Cortex of kidney (tissue), 1 donor: ENCODE measurements around the gene SMIM12.

Experiments
- DNase-seq: peaks from one replicate; lab custom pipeline; 2025; lab: John Stamatoyannopoulos, UW

Gene SMIM12, protein sequence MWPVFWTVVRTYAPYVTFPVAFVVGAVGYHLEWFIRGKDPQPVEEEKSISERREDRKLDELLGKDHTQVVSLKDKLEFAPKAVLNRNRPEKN

DNA sequence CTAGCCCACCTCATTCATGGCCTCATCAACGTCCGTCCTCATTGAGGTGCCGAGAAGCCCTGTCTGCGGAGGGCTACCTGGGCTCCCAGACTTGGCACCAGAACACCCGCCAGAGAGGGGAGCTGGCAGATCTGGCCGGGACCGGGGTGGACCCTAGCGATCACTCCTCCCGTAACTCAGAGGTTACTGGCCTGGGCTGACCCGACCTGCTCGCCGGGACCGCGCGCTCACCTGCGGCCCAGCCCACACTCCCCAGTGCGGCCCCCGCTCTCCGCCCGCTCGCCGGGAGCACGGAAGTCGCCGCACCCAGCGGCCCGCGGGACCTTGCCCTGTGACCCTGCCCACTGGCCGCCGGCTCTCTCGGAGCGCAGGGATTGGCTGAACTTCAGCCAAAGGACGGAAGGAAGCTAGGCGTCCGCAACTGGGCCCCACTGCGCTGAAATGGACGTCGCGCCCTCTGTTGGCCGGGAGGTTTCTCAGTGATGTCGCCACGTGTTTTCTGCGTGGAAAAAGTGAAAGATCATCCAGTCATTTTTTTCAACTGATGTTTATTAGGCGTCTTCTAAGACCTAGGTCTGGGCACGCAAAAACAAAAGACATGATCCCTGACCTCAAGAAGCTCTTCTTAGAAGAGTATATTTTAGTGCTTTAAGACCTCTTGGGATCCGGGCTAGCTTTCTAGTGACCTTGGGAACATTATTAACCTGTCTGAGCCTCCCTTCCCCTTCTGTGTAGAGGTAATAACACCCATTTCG is at the start of gene SMIM12:
Gene SMIM12, minus strand, starts transcription at position 304 of the 755 bp plus-strand sequence. CDS start 3,772 bp downstream, outside the sequence.
- DNase-seq: peak; percentile 78

DNA sequence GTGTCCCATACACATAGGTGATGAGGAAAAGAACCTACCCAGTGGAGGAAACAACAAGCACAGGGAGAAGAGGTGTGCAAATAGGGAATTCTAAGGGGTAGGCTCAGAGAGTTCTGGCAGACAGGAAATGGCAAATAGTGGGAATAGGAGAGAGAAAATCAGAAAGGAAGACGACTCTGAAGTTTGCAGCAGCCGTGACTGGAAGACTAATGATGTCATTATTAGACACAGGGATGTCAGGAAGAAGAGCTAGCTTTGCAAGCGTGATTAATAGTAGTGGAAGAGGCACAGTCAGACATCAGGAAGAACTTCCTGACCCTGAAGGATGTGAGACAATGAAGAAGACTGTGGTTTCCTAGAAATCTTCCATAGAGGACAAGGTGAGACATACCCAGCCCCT is 48.8 kb upstream of the SMIM12 start:
- no peak for DNase-seq

DNA sequence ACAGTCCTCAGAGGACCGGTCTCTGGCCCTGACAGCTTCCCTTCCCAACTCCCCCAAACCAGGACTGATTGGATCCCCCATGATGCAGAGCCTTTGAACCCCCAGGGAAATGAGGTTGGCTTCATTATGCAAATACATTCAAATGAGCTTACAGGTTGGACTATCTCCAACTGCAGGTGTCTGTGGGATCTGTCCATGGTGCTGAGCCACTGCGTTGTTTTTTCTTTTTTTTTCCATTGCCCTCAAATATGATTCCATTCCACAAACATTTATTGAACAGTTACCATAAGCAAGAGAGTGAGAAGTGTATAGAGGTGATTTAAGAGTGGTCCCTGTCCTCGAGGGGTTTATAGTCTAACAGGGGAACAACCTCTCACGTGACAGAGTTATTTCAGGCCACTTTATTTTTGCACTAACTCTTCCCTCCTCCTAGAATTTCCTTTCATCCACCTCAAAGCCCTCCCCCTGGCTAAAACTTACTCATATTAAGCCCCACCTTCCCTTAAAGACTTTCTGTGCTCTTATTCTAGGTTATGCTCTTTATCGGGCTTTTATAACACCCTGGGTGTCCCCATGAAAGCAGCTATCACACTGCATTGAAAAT is 48.0 kb upstream of the SMIM12 start:
- DNase-seq: no peak

DNA sequence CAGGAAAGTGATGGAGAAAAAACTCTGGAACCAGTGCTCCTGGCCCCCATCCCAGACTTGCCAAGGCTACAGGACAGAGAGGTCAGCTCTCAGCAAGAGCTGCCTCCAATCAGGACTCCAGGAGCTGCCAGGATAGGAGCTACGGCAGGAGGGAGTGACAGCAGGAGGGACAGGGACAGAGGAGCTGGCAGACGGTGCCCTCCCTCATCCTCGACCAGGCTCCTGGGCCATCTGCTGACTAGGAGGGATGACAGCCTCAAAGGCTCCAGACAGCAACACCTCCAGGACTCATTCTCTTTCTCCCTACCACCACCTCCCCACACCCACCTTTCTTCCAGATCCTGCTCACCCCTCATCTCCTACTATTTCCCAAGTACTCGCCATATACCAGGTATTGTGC is 47.2 kb upstream of the SMIM12 start:
- DNase-seq: no peak

DNA sequence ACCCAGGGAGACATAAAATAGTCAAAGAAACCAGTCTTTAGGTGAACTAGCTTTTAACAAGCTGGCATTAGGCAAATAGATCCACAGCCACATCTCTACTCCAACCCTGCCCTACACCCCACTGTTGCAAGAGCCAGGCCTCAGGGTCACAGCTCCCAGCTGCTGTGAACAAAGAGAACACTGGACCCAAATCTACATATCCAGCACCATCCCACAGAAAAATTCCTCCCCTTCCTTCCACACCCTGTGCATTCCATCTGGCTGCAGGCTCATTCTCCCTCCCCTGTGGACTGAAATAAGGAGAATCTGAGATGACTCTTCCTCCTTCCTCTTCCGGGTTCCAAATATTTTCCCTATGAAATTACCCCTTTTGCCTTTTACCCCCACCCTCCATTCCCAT is 46.7 kb upstream of the SMIM12 start:
- DNase-seq: no peak

DNA sequence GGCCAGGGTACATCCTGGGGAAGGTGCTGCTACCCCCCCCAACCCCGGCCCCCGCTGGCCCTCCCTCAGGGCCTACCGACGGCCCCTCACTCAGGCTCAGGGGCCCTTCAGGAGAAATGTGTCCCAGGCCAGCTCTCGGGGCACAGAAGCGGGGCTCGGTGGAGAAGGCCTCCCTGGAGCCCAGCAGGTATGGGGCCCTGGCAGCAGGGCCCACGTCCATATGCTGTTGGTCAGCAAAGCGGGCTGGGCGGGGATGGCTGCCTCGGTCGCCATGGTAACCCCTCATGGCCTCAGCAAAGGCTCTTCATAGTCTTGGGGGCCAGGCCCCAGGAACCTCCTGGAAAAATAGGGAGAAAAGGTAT is 45.5 kb upstream of the SMIM12 start:
- no peak for DNase-seq

DNA sequence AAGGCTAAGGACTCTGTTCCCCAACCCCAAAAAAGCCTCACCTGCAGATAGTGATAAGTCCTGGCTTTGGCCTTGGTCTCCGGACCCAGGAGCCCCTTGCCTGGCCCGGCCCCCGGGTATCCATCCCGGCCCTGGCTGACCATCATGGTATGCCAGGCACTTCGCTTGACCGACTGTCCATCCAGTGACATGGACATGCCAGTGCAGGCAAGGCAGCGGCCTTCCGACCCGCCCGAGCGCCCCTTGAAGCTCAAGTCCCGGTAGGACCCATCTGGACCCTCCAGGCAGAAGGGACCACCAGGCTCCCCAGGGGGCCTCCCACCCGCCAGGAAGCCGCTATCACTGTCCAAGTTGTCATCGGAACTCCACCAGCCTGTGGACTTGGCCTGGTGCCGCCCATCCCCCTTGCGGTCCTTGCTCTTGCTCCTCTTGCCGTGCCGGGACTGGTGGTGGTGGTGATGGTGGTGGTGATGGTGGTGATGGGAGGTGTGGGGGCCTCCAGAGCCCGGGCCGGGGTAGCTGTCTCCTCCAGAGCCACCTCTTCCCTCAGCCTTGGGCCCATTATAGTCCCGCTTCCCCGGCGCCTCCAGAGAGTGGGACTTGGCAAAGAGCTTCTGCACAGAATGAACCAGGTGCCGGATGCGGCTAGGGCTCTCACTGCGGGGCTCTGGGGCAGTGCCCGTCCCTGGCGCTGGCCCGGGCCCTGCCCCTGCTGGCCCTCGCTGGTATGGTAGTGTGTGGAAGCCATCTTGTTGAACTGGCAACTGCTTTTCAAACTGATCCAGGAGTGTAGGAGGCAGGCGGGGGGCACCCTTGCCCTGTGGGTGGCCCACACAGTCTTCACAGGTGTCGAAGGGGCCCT is 44.9 kb upstream of the SMIM12 start:
- no peak for DNase-seq

DNA sequence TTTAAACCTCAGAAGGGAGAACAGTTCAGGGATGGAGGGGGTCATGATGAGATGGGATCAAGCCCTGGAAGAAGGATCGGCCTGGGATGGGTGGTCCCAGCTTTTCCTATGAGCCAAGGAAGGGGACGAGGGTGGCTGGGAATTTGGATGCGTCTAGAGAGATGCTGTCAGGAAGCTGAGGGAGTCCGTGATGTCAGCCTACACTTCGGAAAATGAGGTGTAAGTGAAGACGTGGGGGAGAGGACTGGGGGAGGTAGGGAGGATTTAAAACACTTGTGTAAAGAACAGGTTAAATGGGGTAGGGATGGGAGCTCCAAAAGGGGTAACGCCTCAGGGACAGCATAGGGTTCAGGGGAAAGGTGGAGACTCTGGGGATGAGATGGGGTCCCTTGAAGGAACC is 42.4 kb upstream of the SMIM12 start:
- DNase-seq: no peak

DNA sequence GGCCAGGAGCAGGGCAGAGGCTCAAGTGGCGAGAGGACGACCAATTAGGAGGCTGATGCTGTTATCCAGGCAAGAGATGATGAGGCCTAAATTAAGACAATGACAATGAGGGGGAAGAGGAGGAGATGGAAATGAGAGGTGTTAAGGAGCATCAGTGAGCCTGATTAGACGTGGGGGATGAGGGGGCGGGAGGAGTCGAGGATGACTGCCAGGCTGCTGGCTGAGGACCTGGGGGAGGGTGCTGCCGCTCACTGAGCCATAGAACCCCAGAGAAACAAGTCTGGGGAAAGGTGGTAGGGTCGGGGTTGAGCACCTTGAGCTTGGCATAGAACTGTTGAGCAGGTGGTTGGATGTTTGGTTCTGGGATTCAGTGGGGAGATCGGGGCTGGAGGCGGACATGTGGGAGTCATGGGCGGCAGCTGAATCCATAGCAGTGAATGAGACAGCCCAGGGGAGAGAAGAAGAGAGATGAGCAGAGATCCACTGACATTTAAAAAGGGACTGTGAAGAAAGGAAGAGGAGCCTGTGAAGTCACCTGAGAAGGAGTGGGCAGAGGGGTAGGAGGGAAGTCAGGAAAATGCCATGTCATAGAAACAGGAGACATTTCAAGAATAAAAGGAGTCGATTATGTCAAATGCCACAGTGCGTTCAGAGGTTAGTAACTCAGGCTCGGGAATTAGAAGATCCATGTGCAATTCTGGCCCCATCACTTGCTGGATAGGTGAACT is 41.4 kb upstream of the SMIM12 start:
- DNase-seq: no peak

DNA sequence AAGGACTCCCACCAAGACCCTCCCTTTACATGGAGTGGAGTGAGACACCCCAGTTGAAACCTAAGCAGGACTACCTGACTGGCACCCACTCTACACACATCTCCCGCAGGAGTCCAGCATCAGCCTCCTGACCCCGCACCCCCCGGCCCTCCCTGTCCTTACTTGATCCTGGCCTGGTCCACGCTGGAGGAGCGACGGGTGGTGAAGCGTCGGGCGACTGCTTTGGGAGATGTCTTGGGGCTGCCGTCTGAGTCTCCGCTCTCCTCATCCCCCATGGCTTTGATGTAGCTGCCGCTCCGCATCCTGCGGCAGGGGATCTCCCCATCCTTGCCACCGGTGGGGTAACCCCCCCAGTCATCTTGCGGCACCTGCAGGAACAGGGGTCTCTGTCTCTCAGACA is 40.4 kb upstream of the SMIM12 start:
- no peak for DNase-seq

DNA sequence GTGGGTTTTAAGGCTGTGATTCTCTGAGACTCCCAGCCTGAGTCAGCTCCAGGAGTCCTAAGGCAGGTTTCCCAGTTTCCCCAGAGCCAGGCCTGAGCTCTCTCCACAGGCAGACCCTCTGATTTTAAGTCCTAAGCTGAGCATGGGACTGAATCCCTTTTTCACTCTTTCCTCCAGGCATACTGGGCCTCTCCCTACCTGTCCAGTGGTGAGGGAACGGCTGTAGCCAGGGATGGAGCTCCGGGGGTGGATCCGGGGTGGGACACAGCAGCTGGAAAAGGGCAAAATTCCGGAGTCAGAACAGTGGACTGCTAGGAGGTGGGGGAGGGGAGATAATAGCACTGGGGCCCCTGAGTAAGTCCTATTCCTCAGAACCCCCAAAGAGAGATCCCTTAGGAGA is 39.9 kb upstream of the SMIM12 start:
- DNase-seq: no peak

DNA sequence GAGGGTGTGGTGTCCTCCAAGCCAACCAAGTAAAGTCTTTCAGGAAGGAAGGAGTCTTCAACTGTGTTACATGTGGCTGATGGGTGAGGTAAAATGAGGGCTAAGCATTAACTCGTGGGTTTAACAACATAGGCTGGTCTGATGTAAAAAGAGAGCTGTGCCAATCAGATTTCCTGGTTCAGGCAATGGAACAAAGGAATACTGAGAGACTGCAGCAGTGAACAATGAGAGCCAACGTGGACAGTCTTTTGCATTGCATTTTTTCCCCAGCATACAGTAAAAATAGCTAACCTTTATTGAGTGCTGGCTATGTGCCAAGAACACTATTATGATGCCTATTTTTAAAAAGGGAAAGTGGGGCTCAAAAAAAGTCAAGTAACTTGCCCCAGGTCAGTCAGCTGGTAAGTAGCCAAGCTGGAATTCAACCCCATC is 38.8 kb upstream of the SMIM12 start:
- no peak for DNase-seq

DNA sequence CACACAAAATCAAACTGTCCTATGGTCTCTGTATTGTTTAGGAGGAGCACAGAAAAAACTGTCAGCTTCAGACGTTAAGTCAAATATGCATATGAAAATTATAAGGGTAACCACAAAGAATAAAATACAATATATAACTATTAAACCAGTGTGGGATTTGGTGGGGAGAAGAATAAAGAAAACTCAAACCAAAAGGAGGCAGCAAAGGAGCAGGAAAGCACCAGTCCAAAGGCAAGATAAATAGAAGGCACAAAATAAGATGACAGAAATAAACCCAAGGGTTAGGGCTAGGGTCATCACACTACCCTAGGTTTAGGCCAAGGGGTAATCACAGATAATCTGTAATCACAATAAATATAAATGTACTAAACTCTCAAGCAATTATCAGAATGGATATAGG is 37.1 kb upstream of the SMIM12 start:
- no peak for DNase-seq

DNA sequence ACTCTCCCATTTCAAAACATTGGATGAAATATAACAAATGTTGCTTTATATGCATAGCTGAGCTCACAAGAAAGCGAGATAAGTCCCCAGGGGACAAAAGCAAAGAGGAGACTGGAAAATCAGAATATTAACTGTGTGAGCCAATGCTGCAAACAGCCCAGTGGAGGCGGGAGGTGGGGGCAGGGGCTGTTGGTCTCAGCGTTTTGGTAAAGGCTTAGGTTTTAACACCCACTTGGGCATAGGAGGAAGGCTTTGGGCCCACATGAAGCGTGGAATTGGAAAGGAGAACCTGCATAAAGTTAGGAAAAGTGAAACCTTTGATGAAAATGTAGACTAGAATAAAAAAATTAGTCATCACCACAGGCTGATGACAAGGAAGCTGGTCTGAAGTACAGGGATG is 30.2 kb upstream of the SMIM12 start:
- no peak for DNase-seq

DNA sequence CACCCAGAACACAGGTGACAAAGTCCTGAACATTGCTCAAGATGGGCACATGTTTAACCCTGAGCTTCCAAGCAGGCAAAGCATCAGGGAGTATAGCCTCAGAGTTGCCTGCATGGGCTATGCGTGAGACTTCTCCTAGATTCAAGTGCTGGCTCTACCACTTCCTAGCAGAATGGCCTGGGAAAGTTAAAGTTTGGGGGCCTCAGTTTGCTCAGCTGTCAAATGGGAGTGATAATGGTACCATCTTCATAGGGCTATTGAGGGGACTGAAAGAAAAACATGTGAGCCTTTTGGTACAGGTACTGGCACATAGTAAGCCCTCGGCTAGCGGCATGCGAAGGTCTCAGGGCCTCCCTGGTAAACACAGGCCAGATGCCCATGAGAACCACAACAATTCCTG is 28.0 kb upstream of the SMIM12 start:
- DNase-seq: no peak

DNA sequence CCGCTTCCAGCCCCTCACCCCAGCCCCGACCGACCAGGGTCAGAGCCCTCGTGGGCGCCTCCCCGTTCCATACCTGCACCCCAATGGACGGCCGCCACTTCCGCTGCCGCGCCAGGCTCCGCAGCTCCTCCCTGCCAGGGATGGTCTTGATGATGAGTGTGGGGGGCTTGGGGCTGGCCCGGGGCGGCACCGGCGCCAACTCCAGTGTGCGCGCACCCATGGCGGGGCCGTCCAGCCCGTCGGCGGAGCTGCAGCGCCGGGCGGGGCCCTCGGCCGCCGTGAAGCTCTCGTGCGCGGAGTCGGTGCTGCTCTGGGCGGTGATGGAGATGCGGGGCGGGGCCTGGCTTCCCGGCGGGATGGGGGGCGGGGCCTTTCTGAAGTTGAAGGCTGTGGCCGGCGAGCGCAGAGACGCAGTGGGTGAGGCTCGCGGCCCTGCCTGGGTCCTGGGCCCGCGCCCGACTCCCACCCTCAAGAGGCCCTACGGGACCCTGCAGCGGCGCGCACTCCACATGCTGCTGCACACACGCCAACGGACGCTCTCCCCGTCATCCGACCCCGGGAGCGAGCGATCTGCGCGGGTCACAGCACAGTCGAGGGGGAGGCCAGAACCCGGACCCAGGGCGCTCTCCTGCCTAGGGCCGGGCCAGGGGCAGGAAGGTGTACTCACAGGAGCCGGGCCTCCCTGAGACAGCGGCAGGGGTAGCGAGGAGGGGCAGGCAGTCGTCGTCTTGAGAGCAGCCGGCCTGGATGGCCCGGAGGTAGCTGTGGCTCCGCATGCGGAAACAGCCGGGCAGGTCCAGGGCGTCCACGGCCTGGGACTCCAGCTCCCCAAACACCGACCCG is 26.1 kb upstream of the SMIM12 start:
- DNase-seq: no peak

DNA sequence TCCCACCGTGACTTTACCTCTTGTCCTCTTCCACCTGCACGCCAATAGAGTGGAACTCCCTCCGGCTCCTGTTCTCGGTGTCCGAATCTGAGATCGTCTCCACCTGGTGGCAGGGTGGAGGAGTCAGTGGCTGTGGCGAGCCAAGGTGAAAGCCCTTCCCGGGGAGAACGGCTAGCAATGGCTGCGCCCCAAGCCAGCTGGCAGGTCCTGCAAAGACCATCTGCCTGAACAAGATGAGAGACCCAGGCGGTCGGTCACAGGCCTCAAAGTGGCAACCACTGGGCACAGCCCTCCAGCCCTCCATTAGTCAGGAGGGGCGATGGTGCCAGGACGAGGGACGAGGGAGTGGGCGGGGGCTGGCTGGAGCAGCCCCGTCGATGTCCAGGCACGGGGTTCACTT is 25.4 kb upstream of the SMIM12 start:
- no peak for DNase-seq

DNA sequence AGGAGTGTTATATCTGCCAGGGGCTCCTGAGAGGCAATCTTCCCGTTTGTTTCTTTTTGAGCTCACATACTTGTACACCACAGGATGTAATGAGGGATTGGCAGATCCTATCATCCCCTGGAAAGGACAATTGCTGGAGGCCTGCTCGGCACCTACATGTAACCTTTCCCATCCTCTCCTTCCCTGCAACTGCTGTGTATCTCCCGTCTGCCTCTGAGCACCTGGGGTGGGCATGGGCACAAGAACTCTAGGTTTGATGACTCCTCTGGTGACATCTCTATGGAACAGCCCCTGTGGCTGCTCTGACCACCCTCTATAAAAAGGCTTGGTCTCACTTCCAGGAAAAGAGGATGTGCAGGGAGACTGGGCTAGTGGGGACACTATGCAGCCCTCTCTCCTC is 25.0 kb upstream of the SMIM12 start:
- DNase-seq: no peak

DNA sequence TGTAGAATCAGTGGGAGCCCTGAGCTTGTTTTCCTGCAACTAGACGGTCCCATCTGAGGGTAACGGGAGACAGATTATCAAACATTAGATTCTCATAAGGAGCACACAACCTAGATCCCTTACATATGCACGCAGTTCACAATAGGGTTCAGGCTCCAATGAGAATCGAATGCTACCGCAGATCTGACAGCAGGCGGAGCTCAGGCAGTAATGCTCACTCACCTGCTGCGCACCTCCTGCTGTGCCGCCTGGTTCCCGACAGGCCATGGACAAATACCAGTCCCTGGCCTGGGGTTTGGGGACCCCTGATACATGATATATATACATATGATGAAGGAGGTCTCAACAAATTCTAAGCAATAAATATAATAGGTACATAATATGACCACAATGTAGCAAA is 19.7 kb upstream of the SMIM12 start:
- DNase-seq: no peak

DNA sequence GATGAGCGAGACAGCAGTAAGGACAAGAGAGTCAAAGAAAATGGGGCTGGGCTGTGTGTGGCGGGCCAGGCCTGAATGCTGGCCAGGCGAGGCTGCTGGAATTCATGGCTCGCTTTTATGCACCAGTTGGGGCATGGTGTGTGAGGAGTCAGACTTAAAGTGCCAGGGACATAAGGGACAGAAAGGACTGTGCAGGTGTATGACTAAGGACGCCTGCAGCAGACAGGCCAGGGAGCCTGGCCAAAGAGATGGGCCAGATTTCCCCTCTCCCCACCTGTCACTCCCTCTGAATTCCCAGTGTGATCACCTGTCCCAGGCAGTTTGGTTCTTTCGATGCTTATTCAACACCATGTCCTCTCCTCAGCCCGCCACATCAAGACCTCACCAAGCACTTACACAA is 16.9 kb upstream of the SMIM12 start:
- no peak for DNase-seq

DNA sequence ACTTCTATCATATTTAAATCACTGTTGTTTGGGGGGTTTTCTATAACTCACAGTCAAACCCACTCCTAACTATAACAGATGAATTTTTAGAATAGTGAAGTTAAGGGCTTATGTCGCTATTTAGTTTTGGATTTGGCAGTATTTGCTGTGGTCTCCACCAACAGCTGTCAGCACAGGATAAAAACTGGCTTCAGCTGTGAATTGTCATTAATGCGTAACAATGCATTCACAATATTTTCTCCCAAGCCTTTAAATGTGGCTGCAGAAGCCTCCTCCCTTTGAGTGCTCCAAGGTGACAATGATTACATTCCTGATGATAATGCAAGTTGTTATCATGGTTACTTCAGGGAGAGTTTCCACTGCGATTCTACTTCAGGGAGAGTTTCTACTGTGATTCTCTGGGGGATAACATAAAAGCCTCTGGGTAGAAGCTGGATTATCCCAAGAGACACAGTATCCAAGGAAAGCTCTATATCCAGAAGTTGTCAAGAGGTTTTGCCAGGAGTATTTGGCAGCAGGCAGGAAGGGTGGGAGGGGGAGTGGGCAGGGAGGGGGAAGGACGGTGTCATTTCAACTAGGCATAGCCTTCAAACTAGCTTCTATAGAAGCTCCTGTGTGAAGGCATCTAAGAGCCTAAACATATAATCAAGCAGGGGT is 14.9 kb upstream of the SMIM12 start:
- DNase-seq: no peak
